ENCODE measurements around the gene DAGLB.
"Not testable (repeated sequence)": the region's sequence is repeated elsewhere in the genome, so short reads cannot be mapped to it uniquely, and the experiment has no call there.

DAGLB gene

DNA sequence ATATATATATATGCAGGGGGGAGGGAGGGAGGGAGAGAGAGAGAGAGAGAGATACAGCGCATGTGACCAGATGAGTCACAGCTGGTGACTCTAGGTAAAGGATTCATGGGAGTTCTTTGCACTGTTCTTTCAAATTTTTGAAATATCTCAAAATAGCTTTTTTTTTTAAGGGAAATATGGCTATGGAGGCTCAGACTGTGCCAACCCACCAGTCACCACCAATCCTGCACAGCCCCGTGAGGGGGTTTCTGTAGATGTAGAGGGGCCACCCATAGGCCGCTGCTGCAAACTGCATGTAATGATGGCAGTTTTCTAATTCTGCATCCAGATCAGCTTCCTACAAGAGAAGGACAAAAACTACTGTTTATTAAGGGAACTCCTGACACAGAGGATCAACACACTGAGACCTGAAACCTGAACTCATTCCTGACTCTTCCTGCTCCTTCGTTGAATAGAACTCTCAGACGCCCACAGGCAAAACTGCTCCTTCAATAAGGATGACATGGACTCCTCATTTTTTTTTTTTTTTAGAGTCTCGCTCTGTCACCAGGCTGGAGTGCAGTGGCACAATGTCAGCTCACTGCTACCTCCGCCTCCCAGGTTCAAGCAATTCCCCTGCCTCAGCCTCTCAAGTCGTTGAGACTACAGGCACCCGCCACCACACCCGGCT is 17.3 kb downstream of the DAGLB start:
- no peak for DNase-seq (ENCODE audit: low read depth in 2 of 2)

- DNase-seq (ENCODE audit: low read depth in 2 of 2): no peak
Observed at GRCh38 chr7:6425948-6426347, 21.8 kb downstream of the DAGLB start.

- no peak for DNase-seq (ENCODE audit: low read depth in 2 of 2)
Observed at GRCh38 chr7:6423942-6424701, 23.6 kb downstream of the DAGLB start.

- DNase-seq (ENCODE audit: low read depth in 2 of 2): no peak
Observed at GRCh38 chr7:6422926-6423632, 24.7 kb downstream of the DAGLB start.

DNA sequence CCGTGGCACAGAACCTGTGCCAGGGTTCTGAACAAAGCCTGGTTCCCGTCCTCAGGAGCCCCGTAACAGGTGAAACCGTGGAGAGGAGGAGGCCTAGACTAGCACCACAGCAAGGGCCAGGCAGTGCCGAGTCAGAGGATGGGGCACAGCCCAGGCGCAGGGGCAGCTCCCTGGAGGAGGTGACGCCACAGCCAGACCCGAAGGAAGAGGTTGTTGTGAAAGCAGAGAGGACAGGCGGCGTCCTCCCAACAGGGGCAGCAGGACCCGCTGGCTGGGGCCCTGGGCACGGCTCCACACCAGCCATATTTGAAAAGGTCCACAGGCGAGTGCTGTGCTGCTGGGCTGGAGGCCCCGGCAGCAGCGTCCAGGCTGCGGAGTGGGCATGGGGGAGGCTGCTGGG is 25.7 kb downstream of the DAGLB start:
- DNase-seq (ENCODE audit: low read depth in 2 of 2): no peak

DNA sequence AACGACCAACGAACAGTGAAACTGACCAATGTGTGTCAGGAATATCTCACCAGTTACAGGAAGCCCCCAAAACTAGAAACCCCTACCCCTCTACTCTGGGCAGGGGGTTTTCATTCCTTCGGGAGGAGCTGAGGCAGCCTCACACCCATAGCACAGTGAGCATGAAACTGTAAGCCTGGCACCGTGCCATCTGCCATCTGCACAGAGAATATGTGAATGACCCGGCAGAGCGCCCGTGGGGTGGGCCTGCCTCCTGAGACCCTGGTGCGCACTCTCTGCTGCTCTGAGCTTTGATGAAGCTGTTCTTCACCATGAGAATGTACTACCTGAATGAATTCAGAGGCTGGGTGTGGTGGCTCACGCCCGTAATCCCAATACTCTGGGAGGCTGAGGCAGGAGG is 27.1 kb downstream of the DAGLB start:
- no peak for DNase-seq (ENCODE audit: low read depth in 2 of 2)

GRCh38 chr7:6419310-6419773 is 28.4 kb downstream of the DAGLB start:
- no peak for DNase-seq (ENCODE audit: low read depth in 2 of 2)

DNA sequence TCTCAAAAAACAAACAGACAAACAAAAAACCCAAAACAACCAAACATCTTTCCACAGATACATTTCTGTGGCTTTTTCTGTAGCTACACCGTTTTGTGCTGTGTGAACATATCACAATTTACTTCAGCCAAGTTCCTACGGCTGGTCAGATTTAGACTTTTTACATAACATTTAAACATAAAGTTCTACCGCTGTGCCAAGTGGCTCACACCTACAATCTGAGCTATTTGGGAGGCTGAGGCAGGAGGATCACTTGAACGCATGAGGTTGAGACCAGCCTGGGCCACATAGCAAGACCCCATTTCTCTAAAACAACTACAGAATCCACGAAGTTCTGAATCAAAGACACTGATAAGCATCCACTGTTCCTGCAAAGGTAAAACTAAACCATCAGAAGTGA is 30.3 kb downstream of the DAGLB start:
- DNase-seq (ENCODE audit: low read depth in 2 of 2): no peak

DNA sequence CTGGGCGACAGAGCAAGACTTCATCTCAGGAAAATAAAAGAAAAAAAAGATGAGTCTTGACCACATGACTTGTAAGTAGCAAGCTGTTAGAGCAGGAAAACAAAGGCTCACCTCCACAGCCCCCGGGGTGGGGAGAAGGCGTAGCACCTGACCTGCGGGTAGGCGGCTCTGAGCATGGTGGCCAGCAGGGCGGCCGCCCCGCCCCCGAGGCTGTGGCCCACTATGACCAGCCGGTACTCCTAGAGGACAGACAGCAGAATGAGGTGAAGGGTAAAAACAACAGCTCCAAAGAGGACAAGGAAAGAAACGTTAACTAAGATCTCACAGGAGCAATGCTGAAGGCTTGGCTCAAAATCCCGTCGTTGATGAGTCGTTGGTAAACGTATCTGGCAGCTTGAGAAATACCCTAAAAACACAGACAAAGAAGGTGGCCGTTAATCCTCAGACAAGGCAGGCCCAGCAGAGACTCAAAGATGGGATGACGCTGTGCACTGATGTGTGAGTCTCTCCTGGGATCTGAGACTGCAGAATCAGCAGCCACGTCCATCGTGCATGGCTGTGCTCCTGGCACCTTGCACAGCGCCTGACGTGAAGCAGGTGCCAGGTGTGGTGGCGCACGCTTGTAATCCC is 31.1 kb downstream of the DAGLB start:
- DNase-seq (ENCODE audit: low read depth in 2 of 2): no peak

DNA sequence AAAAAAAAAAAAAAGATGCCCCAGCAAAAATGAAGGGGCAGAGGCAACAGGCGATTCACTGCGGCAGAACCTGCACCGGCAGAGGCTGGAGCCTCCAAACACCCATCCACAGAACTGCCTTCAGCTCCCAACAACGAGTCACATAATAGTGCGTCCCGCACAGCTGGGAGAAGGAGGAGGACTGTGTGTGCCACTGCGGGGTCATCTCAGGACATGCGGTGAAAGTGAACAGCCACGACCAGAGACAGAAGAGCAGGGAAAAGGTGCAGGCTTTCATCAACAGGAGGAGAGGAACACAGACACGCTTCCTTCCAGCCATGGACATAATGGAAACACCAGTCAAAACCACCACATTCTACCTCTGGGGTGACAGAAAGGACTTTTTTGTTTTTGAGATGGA is 34.1 kb downstream of the DAGLB start:
- DNase-seq (ENCODE audit: low read depth in 2 of 2): no peak

- no peak for DNase-seq (ENCODE audit: low read depth in 2 of 2)
Observed at GRCh38 chr7:6409944-6410693, 37.6 kb downstream of the DAGLB start.

GRCh38 chr7:6409091-6409490 is 38.7 kb downstream of the DAGLB start:
- DNase-seq (ENCODE audit: low read depth in 2 of 2): no peak

GRCh38 chr7:6407434-6407833 is 40.3 kb downstream of the DAGLB start:
- no peak for DNase-seq (ENCODE audit: low read depth in 2 of 2)

GRCh38 chr7:6406121-6406520 is 41.6 kb downstream of the DAGLB start:
- no peak for DNase-seq (ENCODE audit: low read depth in 2 of 2)

DNA sequence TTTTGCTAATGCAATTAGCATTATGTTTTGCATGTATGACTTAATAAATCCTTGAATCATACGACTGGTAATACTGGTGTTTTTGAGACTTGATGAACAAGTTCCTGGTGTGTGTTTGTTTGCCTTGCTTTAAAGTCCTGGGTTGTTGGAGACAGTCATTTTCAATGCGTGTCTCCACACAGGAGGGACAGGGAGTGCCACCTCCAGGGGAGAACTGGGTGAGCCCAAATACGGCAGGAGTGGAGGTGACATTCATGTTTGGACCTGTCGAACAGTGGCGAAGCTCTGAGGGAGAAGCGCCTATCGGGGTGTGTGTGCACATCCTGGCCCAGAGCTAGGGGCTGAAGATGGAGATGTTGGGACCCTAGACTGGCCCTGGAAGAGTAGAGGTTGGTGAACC is 43.8 kb downstream of the DAGLB start:
- no peak for DNase-seq (ENCODE audit: low read depth in 2 of 2)

DNA sequence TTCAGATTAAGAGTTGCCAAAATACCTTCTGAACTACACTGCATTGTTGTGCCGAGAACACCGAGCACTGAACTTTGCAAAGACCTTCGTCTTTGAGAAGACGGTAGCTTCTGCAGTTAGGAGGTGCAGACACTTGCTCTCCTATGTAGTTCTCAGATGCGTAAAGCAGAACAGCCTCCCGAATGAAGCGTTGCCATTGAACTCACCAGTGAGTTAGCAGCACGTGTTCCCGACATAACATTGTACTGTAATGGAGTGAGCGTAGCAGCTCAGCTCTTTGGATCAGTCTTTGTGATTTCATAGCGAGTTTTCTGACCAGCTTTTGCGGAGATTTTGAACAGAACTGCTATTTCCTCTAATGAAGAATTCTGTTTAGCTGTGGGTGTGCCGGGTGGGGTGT is 45.0 kb downstream of the DAGLB start:
- no peak for DNase-seq (ENCODE audit: low read depth in 2 of 2)

GRCh38 chr7:6402041-6402440 is 45.7 kb downstream of the DAGLB start:
- no peak for DNase-seq (ENCODE audit: low read depth in 2 of 2)

GRCh38 chr7:6401536-6401935 is 46.2 kb downstream of the DAGLB start:
- no peak for DNase-seq (ENCODE audit: low read depth in 2 of 2)

DNA sequence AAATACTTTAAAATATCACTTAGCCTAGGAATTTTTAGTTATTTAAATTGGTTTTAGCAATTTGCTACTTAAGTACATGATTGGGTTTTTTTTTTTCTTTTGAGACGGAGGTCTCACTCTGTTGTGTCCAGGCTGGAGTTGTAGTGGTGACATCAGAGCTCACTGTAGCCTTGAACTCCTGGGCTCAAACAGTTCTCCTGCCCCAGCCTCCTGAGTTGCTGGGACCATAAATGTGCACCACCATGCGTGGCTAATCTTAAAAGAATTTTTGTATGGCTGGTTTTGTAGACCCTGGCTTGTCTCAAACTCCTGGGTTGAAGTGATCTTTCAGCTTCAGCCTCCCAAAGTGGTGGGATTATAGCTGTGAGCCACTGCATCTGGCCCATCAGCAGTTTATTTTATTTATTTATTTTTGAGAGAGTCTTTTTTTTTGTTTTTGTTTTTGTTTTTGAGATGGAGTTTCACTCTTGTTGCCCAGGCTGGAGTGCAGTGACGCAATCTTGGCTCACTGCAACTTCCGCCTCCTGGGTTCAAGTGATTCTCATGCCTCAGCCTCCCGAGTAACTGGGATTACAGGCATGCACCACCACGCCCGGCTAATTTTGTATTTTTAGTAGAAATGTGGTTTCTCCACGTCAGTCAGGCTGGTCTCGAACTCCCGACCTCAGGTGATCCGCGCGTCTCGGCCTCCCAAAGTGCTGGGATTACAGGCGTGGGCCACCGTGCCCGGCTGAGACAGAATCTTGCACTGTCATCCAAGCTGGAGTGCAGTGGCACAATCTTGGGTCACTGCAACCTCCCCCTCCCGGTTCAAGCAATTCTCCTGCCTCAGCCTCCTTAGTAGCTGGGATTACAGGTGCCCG is 47.3 kb downstream of the DAGLB start:
- DNase-seq (ENCODE audit: low read depth in 2 of 2): not testable (repeated sequence)

DNA sequence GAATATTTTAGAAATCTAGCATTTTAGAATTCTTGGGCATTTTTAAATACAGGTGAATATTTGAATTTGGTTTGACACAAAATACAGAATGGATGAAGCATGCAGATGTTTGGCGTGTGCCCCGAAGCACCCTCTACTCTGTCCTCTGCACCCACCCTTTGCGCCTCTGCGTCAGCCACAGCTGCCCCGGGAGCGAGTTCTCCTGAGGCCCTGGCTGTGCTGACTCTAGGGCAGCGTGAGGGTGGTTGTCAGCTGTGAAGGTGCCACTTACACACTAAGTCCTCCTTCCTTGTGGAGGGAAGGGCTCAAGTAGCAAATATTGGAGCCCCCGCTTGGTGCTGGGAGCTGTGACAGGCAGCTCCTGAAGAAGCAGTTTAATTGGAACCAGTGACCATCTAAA is 48.4 kb downstream of the DAGLB start:
- DNase-seq (ENCODE audit: low read depth in 2 of 2): no peak

DNA sequence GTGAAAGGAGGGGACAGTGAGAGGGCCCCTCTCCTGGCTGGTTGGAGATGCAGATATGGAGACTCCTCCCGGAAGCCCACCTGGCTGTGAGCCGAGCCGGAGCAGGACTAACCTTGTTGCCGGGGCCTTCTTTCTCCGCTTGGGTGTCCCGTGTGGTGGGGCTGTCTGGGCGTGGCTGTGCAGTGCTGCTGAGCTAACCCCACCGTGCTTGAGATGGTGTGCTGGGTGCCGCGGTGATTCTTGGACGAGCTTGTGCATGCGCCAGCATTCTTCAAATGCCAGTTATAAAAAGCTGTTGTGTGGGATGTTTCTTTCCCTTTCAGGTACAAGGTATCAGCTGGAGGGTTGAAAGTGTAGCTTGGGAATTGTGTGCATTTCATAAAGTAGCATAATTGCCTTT is 48.8 kb downstream of the DAGLB start:
- no peak for DNase-seq (ENCODE audit: low read depth in 2 of 2)

Data from stimulated activated CD8-positive, alpha-beta memory T cell treated with anti-CD3 and anti-CD28 coated beads, Interleukin-7, amount 100 ng/mL, for 1 hour (primary cell).